SU-DHL-6 (cell line): ENCODE data around the gene TUBG1.

Source experiments
- EZH2phosphoT487 ChIP-seq: fragments of 200-600 bp; sonication (generic), shearing (Covaris generic); conservative IDR thresholded peaks from 2 replicates; pipeline ENCODE4 v1.6.1; 2018; ENCODE audit warnings: mild to moderate bottlenecking, antibody characterized with exemption, low read length, moderate library complexity, mixed read lengths
- TF ChIP-seq, protein P1 (sequence below): fragments of 200-600 bp; sonication (generic); IDR thresholded peaks from one replicate; pipeline ENCODE4 v1.5.1; 2017; ENCODE audit warnings: antibody characterized with exemption, mild to moderate bottlenecking, low read length, moderate library complexity; ENCODE audit not compliant: insufficient read depth, poor library complexity, severe bottlenecking

DNA sequence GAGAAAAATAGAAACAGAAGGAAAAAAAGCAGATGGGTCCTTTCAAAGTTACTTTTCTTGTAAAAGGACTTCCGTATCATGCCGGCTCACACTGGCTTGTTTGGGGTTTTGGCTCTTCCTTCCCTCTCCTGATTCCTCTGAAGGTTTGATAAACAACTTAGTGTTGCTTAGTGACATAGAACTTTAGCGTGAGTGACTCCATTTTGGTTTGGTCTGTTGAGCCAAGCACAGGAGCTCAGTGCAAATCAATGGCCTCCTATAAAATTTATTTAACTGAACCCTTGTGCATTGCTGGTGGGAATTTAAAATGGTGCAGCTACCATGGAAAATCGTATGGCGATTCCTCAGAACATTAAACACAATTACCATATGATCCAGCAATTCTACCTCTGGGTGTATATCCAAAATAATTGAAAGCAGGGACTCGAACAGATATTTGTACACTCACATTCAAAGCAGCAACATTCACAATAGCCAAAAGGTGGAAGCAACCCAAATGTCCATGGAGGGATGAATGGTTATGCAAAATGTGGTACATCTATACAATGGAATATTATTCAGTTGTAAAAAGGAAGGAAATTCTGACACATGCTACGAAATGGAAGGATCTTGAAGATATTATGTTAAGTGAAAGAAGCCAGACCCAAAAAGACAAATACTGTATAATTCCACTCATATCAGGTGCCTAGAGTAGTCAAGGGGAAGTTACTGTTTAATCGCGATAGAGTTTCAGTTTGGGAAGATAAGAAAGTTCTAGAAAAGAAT lies 48.5 kb downstream of the TUBG1 start:
- TF ChIP-seq, protein P1, sequence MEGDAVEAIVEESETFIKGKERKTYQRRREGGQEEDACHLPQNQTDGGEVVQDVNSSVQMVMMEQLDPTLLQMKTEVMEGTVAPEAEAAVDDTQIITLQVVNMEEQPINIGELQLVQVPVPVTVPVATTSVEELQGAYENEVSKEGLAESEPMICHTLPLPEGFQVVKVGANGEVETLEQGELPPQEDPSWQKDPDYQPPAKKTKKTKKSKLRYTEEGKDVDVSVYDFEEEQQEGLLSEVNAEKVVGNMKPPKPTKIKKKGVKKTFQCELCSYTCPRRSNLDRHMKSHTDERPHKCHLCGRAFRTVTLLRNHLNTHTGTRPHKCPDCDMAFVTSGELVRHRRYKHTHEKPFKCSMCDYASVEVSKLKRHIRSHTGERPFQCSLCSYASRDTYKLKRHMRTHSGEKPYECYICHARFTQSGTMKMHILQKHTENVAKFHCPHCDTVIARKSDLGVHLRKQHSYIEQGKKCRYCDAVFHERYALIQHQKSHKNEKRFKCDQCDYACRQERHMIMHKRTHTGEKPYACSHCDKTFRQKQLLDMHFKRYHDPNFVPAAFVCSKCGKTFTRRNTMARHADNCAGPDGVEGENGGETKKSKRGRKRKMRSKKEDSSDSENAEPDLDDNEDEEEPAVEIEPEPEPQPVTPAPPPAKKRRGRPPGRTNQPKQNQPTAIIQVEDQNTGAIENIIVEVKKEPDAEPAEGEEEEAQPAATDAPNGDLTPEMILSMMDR, result no peak
- TF ChIP-seq EZH2phosphoT487, result no peak
